Measurements from ENCODE around the gene FA2H.

- TF ChIP-seq CTCF (IDR thresholded peaks at IDR 0.05) (peak; percentile 58), EZH2phosphoT487 (IDR thresholded peaks at IDR 0.05) (peak; percentile 50), EZH2 (IDR thresholded peaks at IDR 0.05) (peak; percentile 25)
These were observed at the start of gene FA2H for GRCh38 chr16:74774223-74775139.
